ENCODE data around the gene LAMA1. TPM values are rescaled to one million over a fixed set of nuclear protein-coding genes. Genes with fewer than 3 reads are reported as not detected.

The LAMA1 gene
- total RNA-seq, 2 experiments from 2014 or later = not detected

DNA sequence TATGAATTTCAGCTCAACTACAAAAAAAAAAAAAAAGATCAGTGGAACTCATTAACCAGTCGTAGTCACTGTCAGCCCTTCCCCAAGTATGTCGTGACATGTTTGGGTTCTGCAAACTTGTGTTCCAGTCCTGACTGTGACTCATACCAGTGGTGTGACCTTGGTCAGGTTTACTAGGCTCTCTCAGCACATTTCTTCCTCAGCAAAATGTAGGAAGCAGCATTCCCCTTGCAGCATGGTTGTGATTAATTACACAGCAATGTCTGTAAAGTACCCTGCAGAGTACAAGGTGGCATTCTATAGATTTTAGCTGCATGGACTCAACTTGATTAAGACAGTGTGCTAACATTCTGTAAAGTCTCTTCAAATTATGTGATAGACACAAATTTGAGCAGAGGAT is 156.9 kb downstream of the LAMA1 start:
- no peaks in the 10 kb centered on the region for H3K27me3 Mint-ChIP-seq (ENCODE audit: low read depth)
- CTCF ChIA-PET = no interaction called here
- intact Hi-C loops (cut with micrococcal nuclease) = no loop called here
- H3K36me3 Mint-ChIP-seq (ENCODE audit: low read depth) = no peaks in the 10 kb centered on the region
- no peak overlapping the region for H3K27ac Mint-ChIP-seq
- DNase-seq = no peak
- H3K9me3 Mint-ChIP-seq = peaks cover 6% of the 10 kb centered on the region
- H3K4me3 Mint-ChIP-seq = no peak overlapping the region
- no peaks in the 10 kb centered on the region for H3K4me1 Mint-ChIP-seq (ENCODE audit: low read depth)

DNA sequence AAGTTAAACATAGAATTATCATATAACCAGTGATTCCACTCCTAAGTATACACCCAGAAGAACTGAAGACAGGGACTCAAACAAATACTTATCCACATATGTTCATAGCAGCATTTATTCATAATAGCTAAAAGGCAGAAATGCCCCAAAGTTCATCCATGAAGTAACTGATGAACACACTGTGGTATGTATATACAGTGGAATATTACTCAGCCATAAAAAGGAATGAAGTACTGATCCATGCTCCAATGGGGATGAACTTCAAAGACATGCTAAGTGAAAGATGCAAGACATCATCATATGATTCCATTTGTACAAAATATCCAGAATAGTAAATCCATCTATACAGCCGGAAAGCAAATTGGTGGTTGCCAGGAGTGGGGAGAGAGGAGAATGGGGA is 157.5 kb downstream of the LAMA1 start:
- intact Hi-C loops (cut with micrococcal nuclease) = no loop called here
- H3K4me3 Mint-ChIP-seq = no peak overlapping the region
- CTCF ChIA-PET = no interaction called here
- H3K36me3 Mint-ChIP-seq (ENCODE audit: low read depth) = no peaks in the 10 kb centered on the region
- no peaks in the 10 kb centered on the region for H3K27me3 Mint-ChIP-seq (ENCODE audit: low read depth)
- H3K9me3 Mint-ChIP-seq = peaks cover 6% of the 10 kb centered on the region
- no peak for DNase-seq
- no peaks in the 10 kb centered on the region for H3K4me1 Mint-ChIP-seq (ENCODE audit: low read depth)
- H3K27ac Mint-ChIP-seq = no peak overlapping the region

DNA sequence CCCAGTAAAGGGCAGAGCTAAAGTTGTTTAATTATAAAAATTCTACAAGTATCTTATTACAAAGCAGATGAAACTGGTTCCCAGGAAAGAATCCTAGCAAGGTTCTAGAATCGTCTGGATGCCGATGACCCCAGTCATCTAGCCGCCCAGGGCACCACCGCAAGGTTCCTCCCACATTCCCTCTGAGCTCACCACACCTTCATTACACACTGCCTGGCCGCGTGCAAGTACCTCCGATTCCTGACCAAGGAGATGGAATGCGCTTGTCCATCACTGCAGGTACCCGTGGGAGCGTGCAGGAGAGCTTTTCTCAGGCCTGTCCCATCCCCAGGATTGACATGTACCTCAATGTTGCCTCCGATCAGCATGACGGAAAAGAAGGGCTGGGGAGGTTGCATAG is 158.5 kb downstream of the LAMA1 start:
- CTCF ChIA-PET = no interaction called here
- DNase-seq = no peak
- no peaks in the 10 kb centered on the region for H3K4me1 Mint-ChIP-seq (ENCODE audit: low read depth)
- peaks cover 6% of the 10 kb centered on the region for H3K9me3 Mint-ChIP-seq
- no peak overlapping the region for H3K4me3 Mint-ChIP-seq
- H3K27ac Mint-ChIP-seq = no peak overlapping the region
- no peaks in the 10 kb centered on the region for H3K36me3 Mint-ChIP-seq (ENCODE audit: low read depth)
- no peaks in the 10 kb centered on the region for H3K27me3 Mint-ChIP-seq (ENCODE audit: low read depth)
- intact Hi-C loops (cut with micrococcal nuclease) = no loop called here

DNA sequence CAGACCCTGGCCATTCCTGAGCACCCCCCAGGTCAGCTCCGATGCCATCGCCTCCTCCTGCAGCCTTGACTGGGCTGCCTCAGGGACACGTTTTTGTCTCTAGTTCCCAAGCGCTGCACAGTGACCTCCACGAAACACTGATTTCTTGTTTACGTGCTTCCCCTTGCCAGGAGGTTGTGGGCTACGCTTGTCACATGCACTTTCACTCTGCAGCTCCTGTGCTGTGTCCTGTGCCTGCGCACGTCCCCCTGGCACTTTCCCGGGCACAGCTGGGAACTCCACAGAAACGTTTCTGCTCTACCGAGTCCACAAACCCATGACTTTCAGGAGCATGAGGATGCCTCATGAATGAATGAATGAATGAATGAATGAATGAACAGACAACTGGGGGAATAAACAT is 160.6 kb downstream of the LAMA1 start:
- intact Hi-C loops (cut with micrococcal nuclease) = no loop called here
- H3K4me3 Mint-ChIP-seq = no peak overlapping the region
- H3K27ac Mint-ChIP-seq = no peak overlapping the region

DNA sequence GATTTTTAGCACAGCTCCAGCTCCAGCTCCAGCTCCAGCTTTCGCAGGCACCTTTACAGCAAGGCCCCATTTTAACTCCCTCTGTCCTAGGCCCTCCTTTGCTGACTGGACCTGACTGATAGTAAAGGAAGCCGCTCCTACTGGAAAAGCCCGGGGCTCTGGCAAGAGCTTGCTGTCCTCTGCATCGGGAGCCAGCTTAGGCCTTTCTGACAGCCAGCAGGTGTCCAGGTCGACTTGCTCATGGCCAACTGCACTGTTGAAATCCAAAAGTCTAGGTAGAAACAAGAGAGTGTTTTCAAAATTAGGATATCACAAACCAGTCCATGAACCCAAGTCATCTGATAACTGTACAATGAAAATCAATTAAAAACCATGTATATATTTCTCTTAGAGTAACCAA is 161.1 kb downstream of the LAMA1 start:
- Mint-ChIP-seq H3K4me1 (ENCODE audit: low read depth) (no peaks in the 10 kb centered on the region), H3K36me3 (ENCODE audit: low read depth) (no peaks in the 10 kb centered on the region), H3K27ac (no peak overlapping the region), H3K9me3 (peaks cover 8% of the 10 kb centered on the region), H3K4me3 (no peak overlapping the region), H3K27me3 (ENCODE audit: low read depth) (peaks cover 3% of the 10 kb centered on the region)
- CTCF ChIA-PET = no interaction called here
- intact Hi-C loops (cut with micrococcal nuclease) = no loop called here
- no peak for DNase-seq

More for the DNA sequence above, 160.6 kb downstream of the LAMA1 start:
- Mint-ChIP-seq H3K4me1 (ENCODE audit: low read depth) (no peaks in the 10 kb centered on the region), H3K36me3 (ENCODE audit: low read depth) (no peaks in the 10 kb centered on the region), H3K9me3 (peaks cover 8% of the 10 kb centered on the region), H3K27me3 (ENCODE audit: low read depth) (peaks cover 3% of the 10 kb centered on the region)
- DNase-seq = no peak
- CTCF ChIA-PET = no interaction called here

DNA sequence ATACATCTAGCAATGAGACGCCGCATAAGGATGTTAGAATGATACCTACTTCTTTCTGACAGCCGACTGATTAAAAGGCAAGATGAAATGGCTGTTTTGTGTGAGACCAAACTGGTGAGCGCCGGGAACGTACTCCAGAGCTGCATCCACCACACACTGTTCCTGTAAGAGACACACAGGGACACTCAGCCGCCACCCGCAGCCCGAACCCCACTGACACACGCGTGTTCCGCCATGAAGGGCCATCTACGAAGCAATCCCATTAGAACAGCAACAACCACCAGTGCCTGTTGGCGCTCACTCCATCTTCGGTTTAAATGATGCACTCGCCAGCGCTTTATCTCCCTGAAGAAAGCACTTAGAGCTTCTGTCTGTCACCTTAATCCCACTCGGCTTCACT is 162.3 kb downstream of the LAMA1 start:
- H3K27ac Mint-ChIP-seq = no peak overlapping the region
- CTCF ChIA-PET = no interaction called here
- DNase-seq = no peak
- no peak overlapping the region for H3K4me3 Mint-ChIP-seq
- peaks cover 3% of the 10 kb centered on the region for H3K27me3 Mint-ChIP-seq (ENCODE audit: low read depth)
- intact Hi-C loops (cut with micrococcal nuclease) = no loop called here
- no peaks in the 10 kb centered on the region for H3K36me3 Mint-ChIP-seq (ENCODE audit: low read depth)
- H3K4me1 Mint-ChIP-seq (ENCODE audit: low read depth) = no peaks in the 10 kb centered on the region
- peaks cover 6% of the 10 kb centered on the region for H3K9me3 Mint-ChIP-seq

DNA sequence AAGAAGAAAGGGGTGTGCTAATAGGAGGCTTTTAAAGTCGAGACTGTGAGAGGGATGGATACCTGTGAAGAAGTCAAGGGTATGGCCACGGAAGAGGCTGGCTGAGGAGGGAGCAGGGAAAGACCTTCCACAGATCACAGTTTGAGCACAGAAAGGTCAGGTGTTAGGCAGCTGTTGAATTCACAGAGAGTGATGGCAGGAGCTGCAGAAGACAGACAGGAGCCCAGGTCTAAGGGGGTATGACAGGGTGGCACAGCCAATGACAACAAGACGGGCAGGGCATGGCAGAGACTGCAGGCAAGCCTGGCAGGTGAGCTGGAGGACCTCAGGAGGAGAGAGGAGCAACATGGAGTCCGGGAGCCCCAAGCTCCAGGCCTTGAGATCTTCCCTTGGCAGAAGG is 163.1 kb downstream of the LAMA1 start:
- peaks cover 3% of the 10 kb centered on the region for H3K27me3 Mint-ChIP-seq (ENCODE audit: low read depth)
- peaks cover 4% of the 10 kb centered on the region for H3K9me3 Mint-ChIP-seq
- H3K27ac Mint-ChIP-seq = no peak overlapping the region
- no peak overlapping the region for H3K4me3 Mint-ChIP-seq
- H3K36me3 Mint-ChIP-seq (ENCODE audit: low read depth) = no peaks in the 10 kb centered on the region
- H3K4me1 Mint-ChIP-seq (ENCODE audit: low read depth) = no peaks in the 10 kb centered on the region
- CTCF ChIA-PET = no interaction called here
- intact Hi-C loops (cut with micrococcal nuclease) = no loop called here
- no peak for DNase-seq

DNA sequence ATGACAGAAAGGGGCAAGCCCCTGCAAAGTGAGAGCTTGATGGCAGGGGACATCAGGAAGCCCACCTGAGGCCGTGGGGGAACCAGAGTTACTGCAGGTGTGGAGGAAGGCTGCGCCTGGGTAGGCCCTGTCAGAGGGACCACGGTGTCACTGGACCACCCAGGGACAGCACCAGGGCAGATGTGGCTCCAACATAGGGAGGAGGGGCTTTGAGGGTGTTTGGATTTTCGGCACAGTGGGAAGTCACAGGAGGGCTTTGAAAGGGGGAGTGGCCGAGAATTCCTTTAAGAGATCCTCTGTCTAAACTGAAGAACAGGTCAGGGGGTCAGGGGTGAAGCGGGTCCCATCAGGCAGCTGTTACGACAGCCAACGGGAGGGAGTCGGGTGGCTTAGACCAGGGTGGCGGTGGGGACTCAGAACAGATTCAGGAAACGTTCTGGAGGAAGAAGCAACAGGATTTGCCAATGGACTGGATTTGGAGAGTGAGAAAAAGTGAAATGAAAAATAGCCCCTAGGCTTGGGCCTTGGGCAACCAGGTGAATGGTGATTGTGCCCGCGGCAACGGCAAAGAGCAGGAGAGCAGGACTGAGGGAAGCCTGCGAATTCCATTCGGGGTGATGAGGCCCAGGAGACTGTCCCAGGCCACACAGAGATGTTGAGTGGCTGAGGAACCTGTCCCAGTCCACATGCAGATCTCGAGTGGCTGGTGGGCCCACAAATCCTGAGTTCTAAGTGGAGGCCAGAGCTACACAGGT is 166.1 kb downstream of the LAMA1 start:
- DNase-seq = no peak
- Mint-ChIP-seq H3K9me3 (peaks cover 1% of the 10 kb centered on the region), H3K27ac (no peak overlapping the region), H3K36me3 (ENCODE audit: low read depth) (no peaks in the 10 kb centered on the region), H3K27me3 (ENCODE audit: low read depth) (peaks cover 3% of the 10 kb centered on the region), H3K4me3 (no peak overlapping the region), H3K4me1 (ENCODE audit: low read depth) (no peaks in the 10 kb centered on the region)
- intact Hi-C loops (cut with micrococcal nuclease) = no loop called here
- CTCF ChIA-PET = no interaction called here

DNA sequence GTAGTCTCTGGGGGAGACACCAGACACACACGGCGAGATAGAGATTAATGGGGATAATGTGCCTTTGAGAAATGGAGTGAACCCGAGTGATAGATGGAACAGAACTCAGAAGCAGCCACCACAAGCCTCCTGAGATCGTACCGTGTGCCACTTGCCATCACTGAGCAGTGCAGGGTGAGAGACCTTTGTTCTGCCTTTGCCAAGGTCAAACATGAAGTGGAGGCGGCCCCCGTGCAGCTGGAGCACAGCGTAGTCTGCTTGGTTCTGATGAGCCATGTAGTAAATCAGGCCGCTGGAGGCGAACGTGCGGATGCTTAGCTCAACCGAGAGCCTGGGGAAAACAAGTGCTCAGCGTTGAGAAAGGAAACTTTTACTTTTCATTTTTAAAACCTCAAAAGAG is 167.0 kb downstream of the LAMA1 start:
- intact Hi-C loops (cut with micrococcal nuclease) = no loop called here
- no peak for DNase-seq
- Mint-ChIP-seq H3K4me3 (no peak overlapping the region), H3K27me3 (ENCODE audit: low read depth) (peaks cover 3% of the 10 kb centered on the region), H3K9me3 (peaks cover 1% of the 10 kb centered on the region), H3K36me3 (ENCODE audit: low read depth) (no peaks in the 10 kb centered on the region), H3K27ac (no peak overlapping the region), H3K4me1 (ENCODE audit: low read depth) (no peaks in the 10 kb centered on the region)
- CTCF ChIA-PET = no interaction called here

DNA sequence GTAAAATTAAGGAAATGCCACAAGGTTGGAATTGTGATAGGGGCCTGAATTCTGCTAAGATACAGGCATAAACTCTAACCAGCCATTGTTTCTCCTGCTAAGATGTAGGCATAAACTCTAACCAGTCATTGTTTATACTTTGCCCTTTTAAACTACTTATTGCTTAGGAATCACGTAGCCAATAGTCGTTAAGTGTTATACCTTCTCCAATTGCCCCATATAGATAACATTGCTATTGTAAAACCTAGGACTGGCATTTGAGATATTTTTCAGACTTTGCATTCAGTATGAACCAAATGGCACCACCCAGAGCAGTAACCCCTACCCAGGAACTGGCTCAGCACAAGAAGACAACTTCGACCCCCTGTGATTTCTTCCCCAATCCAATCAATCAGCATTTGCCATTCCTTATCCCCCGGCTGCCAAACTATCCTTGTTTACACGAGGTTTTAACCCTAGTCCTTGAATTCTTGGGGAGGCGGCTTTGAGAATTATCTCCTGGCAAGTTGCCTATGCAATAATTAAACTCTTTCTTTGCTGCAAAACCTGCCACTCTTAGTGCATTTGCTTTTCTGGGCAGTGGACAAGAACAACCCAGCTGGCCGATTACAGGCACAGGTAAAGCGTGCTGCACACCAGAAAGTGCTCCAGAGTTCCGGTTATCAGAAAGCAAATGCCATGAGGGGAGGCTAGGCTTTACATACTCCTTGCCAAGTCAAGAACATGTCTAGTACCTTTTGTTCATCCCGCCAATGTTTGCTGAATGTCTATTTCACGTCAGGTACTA is 167.6 kb downstream of the LAMA1 start:
- H3K9me3 Mint-ChIP-seq = peaks cover 1% of the 10 kb centered on the region
- H3K36me3 Mint-ChIP-seq (ENCODE audit: low read depth) = no peaks in the 10 kb centered on the region
- no peaks in the 10 kb centered on the region for H3K4me1 Mint-ChIP-seq (ENCODE audit: low read depth)
- intact Hi-C loops (cut with micrococcal nuclease) = no loop called here
- no peak overlapping the region for H3K4me3 Mint-ChIP-seq
- no peak for DNase-seq
- no peak overlapping the region for H3K27ac Mint-ChIP-seq
- H3K27me3 Mint-ChIP-seq (ENCODE audit: low read depth) = peaks cover 3% of the 10 kb centered on the region
- CTCF ChIA-PET = no interaction called here

DNA sequence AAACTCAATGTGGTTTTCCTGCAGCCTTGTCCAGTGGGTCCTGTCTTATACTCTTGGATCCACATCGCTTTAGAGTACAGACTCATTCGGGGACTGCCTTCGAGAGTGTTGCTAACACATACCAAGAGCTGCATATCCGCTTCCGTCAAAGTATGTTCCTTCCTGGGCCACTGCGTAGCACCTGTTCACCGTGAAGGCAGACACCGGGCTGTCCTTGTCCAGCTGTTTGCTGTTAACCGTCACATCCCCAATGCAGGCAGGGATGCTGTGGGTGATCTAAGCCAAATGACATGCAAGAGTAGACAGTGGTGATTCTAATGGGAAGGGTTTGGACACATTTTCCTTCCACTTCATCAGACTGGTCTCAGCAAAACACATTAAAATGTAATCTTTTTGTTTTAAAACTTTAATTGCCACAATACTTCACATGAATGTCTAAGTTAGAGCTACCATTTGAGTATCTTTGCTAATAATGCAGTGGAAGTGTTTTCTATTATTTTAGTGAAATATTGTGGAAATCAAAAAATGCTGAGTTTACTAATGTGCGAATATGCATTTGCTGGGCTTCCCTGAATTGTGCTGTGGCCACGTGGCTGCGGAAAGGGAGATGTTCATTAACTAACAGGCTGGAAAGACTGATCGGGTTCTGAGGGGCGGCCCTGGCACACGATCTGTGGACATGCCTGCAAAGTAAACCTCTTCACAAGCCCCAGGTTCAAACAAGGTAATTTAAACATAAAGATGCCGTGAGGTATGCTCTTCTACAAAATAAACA is 169.1 kb downstream of the LAMA1 start:
- Mint-ChIP-seq H3K9me3 (peaks cover 1% of the 10 kb centered on the region), H3K27ac (no peak overlapping the region), H3K36me3 (ENCODE audit: low read depth) (no peaks in the 10 kb centered on the region), H3K4me1 (ENCODE audit: low read depth) (no peaks in the 10 kb centered on the region), H3K4me3 (no peak overlapping the region), H3K27me3 (ENCODE audit: low read depth) (no peaks in the 10 kb centered on the region)
- CTCF ChIA-PET = no interaction called here
- DNase-seq = no peak
- intact Hi-C loops (cut with micrococcal nuclease) = no loop called here

DNA sequence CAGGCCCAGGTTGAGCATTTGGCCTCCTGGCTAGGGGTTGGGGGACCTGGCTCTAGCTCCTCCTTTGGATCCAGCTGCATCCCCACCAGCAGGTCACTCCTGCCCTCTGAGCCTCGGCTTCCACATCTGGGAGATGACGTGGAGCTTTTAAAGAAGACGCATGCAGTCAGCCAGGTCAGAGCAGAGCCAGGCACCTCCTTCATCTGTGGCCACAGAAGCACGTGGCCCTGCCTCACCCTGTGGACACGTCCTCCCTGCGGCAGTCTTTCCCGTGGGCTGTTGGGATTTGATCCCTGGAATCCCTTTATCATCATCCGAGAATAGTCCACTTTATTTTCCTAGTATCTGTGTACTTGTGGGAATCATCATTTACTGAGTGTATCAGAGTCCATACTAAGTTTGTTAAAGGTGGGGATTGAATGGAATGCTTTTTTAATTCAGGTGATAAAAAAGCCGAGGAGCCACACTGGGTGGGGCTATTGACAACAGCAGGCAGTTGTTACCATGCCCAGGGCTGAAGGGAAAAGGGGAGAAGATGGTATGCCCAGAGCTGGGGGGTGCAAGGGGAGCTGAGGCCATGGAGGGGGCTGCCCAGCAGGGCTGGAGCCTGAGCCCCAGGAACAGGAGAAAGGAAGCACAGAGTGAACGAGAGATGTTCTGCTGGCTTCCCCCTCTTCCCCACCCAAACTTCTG is 170.1 kb downstream of the LAMA1 start:
- intact Hi-C loops (cut with micrococcal nuclease) = no loop called here
- CTCF ChIA-PET = no interaction called here
- Mint-ChIP-seq H3K27ac (no peak overlapping the region), H3K4me3 (no peak overlapping the region), H3K36me3 (ENCODE audit: low read depth) (no peaks in the 10 kb centered on the region), H3K27me3 (ENCODE audit: low read depth) (no peaks in the 10 kb centered on the region), H3K4me1 (ENCODE audit: low read depth) (no peaks in the 10 kb centered on the region), H3K9me3 (peaks cover 1% of the 10 kb centered on the region)
- DNase-seq = no peak
